Endothelial cell of umbilical vein (primary cell): Measurements from ENCODE around the gene CYP19A1.

Source experiments
- FOS ChIP-seq: IDR thresholded peaks from 2 replicates; pipeline ENCODE4 v1.6.1; 2011; ENCODE audit warnings: mild to moderate bottlenecking, low read length, moderate library complexity, borderline replicate concordance; ENCODE audit not compliant: insufficient read depth
- POLR2A ChIP-seq: IDR thresholded peaks from 2 replicates; pipeline ENCODE4 v1.6.1; 2012; ENCODE audit warnings: low read depth, mild to moderate bottlenecking, control low read depth, low read length
- POLR2AphosphoS5 ChIP-seq: IDR thresholded peaks from 2 replicates; pipeline ENCODE4 v1.6.1; 2012; ENCODE audit warnings: low read depth, mild to moderate bottlenecking, control low read depth, low read length, moderate library complexity; ENCODE audit not compliant: insufficient read depth
- TF ChIP-seq, protein P1 (sequence below), 2 donors: IDR thresholded peaks; 1 replicate in 1 of 2; 2 replicates in 1 of 2; pipeline ENCODE4 v1.5.1; 2011; ENCODE audit warnings: low read length in 2 of 2, mild to moderate bottlenecking in 2 of 2, moderate library complexity in 2 of 2, control low read depth in 1 of 2, inconsistent platforms in 1 of 2, low read depth in 1 of 2; ENCODE audit not compliant: insufficient read depth in 1 of 2; ENCODE audit errors: extremely low read depth in 1 of 2

DNA sequence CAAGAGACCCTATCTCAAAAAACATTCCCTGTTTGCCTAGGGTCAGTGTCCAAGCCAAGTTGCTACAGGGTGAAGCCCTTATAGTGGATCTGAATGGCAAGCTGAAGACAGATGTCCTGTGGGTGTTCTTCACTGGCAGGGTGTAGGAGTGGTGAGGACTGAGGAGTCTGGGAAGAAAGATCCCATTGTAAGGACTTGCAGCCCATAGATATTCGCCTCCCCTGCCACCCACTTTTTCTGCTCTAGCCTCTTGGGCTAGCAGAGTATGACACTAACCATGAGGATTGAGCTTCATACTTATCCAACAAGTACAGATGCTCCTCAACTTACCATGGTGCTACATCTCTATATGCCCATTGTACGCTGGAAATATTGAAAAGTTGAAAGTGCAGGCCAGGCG, 13.2 kb downstream of the CYP19A1 start:
- TF ChIP-seq, protein P1, sequence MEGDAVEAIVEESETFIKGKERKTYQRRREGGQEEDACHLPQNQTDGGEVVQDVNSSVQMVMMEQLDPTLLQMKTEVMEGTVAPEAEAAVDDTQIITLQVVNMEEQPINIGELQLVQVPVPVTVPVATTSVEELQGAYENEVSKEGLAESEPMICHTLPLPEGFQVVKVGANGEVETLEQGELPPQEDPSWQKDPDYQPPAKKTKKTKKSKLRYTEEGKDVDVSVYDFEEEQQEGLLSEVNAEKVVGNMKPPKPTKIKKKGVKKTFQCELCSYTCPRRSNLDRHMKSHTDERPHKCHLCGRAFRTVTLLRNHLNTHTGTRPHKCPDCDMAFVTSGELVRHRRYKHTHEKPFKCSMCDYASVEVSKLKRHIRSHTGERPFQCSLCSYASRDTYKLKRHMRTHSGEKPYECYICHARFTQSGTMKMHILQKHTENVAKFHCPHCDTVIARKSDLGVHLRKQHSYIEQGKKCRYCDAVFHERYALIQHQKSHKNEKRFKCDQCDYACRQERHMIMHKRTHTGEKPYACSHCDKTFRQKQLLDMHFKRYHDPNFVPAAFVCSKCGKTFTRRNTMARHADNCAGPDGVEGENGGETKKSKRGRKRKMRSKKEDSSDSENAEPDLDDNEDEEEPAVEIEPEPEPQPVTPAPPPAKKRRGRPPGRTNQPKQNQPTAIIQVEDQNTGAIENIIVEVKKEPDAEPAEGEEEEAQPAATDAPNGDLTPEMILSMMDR (IDR thresholded peaks at IDR 0.05; ENCODE audit: extremely low read depth in 1 of 2, insufficient read depth in 1 of 2, low read depth in 1 of 2, low read length in 2 of 2) = no peak
- TF ChIP-seq POLR2AphosphoS5 = no peak
- TF ChIP-seq POLR2A = no peak
- no peak for TF ChIP-seq FOS
